CD4-positive, alpha-beta T cell treated with Interleukin-6 for 4 hours (primary cell): ENCODE results near the gene SMPD3.

Experiments
- DNase-seq: peaks from one replicate; pipeline ENCODE4 v3.0.0-alpha.2; 2020; ENCODE audit warnings: mixed read lengths

Gene SMPD3

DNA sequence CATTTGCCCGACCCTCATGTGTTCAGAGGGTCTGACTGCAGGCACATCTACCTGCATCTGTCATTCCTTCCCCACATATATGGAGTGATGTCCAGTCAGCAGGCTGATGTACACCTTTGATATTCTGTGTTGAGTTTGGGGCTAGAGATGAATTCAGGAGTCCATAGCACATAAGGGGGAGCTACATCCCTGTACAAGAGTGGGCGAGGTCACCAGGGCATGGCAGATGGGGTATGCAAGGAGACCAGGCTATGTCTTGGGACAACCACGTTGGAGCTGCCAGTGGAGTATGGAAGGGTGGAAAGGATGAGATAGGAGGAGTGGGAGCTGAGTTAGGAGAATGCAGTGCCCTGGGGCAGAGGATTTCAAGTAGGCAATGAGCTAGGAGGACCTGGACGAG lies 15.0 kb downstream of the SMPD3 start:
- no peak for DNase-seq

DNA sequence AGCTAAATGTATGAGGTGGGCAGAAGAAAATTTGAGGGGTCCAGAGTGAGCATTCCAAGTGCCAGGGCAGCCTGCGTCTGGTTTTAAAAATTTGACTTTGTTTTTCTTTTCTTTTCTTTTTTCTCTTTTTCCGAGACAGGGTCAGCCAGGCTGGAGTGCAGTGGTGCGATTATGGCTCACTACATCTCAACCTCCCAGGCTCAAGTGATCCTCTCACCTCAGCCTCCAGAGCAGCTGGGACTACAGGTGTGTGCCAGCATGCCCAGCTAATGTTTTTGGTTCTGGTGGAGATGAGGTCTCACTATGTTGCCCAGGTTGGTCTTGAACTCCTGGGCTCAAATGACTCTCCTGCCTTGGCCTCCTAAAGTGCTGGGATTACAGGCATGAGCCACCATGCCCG lies 15.6 kb downstream of the SMPD3 start:
- DNase-seq: no peak

DNA sequence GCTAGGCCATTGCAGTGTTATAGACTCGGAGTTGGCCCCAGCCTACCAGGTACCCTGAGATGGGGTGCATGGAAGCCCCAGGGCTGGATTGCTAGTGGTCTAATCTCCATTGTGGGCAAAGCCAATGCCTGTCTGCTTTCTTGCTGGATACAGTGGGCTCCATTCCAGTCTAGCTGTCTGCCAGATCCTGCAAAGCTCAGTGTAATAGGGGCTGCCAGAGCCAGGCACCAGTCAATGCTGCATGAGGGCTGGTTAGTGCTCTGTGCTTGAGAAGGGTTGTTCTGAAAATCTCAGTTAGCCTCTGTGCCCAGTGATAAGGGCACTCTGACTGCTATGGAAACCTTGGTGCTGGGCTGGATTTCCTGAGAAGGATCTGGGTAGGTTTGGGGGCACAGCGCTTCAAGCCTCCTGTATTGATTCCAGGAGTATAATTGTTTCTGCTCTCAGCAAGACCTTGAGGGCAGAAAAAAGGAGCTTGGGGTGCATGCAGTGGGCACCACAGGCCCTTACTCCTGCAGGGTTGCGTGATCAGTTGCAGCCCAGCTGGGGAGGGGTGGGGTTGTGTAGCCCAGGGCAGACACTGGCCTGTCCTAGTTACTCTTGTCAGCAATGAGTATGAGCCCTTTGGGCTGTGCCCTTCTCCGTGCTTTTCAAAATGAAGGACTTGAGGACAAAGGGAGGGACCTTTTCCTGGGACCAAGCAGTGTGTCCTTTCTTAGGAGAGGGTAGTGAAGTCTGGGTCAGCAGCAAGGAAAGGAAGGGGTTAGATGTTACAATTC lies 19.0 kb downstream of the SMPD3 start:
- DNase-seq: no peak

DNA sequence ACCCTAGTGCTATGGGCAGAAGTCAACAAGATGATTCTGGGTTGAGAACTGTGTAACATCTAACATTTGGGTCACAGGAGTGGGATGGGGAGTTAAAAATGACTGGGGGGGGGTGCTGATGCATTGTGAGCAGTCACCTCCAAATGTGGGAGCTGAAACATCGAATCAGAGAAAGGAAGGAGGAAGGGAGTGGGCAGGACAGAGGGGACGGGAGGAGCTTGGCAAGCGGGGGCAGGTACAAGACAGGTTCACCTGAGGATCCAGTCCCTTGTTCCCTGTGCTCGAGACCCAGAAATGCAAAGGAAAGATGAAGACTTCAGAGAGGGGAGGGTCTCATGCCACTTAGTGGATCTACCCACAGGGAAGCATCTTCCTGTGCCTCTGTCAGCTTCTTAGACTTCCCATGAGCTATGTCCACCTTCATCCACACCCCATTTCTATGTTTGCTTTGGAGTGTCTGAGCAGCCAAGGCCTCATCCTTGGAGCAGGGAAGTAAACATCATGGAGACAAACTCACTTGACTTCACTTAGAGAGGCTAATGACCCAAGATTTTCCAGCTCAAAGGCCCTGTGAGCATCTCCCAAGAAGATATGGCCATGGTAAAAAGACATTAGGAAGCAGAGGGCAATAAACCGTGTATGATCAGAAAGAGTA lies 20.5 kb downstream of the SMPD3 start:
- no peak for DNase-seq

DNA sequence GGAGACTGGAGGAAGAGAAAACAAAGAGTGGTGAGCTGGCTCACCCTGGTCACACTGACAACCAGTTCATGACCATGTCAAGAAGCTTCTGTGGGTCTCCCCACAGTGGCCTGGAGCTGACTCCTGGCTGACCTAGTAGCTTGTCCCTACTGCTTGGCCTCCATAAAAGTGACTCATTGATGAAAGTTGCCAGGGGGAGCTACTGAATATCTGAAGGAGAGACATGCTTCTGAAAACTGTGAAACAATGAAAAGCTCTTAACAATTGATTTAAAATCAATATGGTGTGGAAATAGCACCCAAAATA lies 22.0 kb downstream of the SMPD3 start:
- no peak for DNase-seq

DNA sequence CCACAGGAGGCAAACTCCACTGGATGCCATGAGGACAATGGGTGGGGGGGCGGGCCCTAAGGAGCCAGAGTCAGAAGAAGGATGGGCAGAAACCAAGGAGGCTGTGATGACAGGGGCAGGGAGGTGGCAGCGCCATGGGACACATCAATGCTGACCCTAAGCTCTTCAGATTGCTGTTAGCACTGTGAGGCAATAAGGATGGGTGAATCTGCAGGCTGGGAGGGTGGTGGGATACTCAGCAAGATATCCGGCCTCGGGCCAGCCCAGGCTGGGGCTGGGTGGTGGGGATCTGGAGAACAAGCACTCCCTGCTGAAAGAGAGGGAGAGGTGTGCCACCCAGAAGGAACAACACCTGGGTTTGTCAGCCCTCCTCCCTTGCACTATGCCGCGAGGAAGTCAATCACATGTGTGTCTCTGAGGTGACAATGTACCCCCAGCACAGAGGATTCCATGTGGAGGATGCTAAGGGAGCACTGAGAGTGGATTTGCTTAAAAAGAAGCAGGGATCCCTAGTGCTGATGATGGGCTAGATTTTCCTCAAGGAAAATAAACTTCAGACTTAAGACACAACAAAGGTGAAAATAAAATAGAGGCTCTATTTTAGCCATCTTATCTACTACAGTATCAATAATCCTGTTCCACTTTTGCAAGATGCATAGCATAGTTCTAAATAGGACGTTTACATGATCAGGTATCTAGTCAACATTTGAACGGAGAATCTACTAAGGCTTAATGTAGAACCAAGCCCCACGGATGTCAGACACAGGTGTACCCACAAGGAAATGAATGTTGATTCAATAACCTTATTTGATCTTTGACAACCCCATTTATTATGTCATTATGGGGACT lies 22.6 kb downstream of the SMPD3 start:
- DNase-seq: peak; percentile 19

DNA sequence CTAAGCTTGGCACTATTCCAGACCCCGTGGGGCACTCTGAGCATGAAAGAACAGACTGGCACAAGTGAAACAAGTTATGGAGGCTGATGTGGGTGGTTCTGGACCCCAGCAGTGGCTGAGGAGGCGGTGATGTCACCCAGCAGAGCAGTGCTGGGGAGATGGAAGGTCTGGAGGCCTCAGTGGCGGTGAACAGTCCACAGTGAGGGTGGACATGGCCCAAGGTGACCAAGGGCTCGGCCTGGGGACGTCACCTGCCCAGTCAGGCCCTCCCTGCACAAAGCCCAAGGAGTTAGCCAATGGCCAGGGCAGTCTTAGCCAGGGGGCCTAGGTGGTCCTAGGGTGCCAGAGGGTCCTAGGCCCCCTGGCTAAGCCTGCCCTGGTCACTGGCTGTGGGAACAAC lies 24.5 kb downstream of the SMPD3 start:
- DNase-seq: no peak

DNA sequence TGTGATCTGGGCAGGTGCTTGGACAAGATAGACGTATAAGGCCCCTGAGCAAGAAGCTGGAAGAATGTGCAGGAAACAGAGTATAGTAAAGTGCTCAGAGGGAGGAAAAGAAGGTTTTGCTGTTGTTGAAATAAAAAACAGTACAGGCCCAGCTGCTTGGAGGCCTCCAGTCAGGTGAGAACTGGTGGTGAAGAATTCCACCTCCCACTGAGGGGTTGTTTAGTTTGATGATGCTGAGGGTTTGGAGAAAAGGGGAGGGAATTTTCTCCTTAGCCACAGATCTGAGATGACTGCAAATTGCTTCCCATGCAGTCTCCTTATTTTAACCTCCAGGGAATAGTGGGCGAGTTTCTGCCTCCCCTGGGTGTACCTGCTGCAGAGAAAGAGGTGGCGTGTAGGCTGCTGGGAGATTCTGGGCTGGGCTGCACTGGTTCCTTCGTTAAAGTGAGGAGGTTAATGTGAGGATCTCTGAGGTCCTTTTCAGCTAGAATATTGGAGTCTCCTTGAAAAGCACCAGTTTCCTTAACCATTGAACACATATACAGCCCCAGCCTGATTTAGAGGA lies 25.8 kb downstream of the SMPD3 start:
- no peak for DNase-seq

DNA sequence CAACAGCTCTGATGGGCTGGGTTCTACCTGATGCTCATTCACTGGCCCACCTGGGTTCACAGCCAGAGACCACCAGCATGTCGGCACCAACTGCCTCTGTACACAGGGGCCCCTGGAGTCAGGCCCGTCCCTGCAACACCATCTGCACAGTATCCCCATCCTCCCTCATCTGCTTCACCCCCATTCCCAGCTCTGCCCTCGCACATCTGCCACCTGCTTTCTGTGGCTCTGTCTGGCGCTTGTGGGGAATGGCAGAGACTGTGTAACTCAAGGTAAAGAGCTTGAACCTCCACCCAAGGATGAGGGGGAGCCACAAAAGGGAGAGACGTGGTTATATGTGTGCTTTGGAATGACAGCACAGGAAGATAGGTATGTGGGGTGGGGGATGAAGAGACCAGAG lies 27.2 kb downstream of the SMPD3 start:
- DNase-seq: no peak

DNA sequence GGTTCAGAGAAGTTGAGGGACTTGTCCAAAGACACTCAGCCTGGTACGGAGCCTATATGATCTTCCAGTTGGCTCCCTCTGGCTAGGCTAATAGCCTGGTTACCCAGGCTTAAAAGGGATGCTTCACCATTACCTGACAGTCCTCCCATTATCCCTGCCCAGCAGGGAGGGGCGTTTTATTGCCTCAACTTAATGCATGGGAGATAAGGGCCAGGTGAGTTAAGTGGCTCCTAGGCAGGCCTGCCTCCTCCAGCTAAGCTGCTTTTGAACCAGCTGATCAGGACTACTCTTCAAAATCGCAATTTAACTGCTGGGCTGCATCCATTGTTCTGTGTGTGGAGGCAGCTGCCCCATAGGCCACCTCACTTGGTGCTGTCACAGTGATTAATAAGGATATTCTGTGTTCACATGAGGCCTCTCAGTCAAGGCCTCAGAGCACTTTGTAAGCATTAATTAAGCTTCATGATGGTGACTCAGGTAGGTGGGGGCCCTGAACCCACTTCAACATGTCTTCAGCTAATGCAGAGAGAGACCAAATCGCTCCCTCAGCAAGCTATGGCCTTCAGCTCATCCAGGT lies 27.9 kb downstream of the SMPD3 start:
- DNase-seq: no peak

DNA sequence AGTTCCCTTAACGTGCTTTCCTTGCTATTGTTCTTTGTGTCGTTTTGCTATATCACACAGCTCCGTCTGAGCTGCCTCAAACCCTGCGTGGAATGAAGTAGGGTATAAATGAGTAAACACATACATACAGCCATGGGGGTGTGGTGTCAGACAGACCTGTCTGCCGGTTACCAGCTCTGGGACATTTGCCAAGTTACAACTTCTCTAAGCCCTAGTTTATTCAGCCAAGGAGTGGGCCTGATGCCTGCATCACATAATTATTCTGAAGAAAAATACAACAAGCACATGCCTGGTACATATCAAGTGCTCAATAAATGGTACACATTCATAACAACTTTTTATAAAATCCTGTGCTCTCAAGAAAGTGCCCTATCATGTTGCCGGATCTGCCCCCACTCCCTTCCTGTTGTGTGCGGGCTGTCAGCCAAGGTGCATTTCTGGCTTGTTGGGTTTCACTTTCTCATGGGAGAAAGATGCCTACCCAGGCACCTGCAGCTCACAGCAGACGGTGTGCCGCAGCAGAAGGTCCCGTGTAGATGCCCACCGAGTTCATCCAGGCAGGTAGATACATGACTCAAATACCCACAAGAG lies 30.5 kb downstream of the SMPD3 start:
- DNase-seq: peak; percentile 89

DNA sequence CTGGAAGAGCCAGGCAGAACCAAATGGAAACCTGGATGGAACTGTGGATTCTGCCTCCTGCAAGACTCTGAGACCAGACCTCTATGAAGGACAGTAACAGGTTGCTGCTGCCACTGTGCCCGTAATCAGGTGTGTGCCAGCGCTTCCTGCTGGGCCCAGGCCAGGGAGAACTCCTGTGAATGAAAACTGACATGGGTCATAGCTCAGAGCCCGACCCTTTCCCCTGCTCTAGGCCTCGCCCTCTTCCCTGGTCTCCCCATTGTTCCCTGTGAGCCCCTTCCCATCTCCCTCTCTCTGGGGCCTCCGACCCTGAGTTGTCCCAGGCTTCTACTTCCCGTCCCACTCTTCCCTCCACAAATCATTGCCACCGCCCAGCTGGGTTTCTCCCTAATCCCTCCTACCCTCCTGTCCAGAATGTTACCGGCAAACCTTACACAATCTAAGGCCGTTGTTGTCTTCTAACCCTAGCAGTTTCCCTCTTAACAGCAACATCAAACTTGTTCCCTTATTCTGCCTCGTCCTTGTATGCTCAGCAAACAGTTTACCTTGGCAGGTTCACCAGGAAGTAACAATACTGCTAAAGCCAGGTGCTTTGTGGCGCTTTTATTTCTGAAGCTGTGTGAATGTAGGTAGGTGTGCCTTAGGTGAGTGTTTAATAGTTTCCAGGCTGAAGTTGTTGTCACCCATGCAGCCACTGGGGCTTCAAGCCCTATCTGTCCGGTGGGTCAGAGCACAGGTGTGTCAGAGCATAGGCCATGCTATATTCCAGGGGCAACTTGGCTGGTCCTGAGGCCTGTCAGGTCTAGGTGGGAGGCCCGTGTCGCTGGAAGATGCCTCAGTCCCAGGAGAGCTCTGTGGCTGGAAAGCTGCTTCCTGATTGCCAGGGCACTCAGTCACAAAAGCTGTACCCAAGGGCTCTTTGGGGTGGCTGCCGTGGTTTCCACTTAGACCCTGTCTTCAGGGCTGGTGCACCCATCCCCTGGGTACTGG lies 32.0 kb downstream of the SMPD3 start:
- peak; percentile 21 for DNase-seq

DNA sequence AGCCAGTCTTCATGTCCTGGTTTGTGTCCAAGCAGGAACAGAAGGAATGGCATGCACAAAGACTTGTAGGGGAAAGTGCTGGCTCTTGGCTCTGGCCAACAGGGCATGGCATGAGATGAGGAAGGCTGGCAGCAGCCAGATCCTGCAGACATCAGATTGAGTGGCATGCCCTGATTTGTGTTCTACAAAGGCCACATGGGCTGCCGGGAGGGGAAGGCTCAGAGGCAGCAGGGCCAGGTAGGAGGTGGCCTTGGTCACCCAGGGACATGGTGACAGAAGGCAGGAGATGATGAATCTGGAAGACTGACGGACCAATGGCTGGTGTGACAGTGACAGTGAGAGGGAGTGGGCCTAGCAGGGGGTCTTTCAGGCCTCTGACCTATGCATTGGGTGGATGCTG lies 33.7 kb downstream of the SMPD3 start:
- DNase-seq: no peak

DNA sequence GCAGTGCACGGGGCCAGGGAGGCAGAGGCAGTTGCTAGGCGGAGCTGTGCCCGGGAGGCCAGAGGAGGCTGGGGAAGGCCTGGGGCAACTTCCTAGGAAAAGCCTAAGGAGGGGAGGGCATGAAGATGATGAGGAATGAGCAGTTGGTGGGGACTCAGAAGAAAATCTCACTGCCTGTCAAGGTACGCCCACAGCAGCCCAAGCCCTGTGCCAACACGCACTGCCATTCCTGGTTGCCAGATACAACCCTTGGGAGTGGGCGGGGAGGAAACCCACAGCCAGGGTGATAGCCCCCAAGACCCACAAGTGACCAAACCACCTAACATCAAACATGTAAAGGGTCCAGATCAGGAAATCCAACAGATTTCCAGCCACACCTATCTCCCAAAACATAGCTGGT lies 36.2 kb downstream of the SMPD3 start:
- DNase-seq: no peak

DNA sequence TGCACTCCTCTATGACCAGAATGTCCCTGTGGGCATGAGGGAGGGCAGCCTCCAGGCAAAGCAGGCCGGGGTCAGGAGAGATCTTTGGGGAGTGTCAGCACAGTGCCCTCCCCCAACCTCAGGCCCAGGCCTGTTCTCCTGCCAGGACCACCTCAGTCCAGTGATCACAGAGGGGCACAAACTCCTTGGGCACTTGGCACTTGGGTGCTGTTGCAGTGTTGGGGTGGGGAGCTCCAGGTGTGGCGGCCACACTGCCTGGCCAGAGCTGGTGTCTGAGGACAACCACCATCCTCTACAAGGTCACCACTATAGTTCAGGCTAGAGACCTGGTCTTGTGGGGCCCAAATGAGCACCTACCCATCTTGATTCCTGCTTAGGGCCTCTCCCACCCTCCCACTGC lies 37.2 kb downstream of the SMPD3 start:
- DNase-seq: no peak

DNA sequence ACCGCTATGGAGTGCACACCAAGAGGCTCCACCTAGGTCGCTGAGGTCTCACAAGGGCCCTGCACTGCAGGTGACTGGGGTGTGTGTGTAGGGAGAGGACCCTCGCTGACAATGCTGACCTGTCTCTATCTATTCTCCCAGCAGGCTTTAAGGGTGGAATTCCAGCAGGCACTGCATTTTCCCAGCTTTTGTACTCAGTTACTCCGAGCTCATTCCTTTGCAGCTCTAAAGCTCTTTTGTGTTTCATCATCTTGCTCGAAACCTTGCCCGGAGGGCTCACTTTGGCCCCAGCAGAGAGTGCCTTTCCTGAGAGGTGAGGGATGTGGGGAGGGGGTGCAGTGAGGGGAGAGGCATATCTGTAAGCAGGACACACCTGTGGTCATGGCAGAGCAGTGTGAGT lies 39.3 kb downstream of the SMPD3 start:
- no peak for DNase-seq

DNA sequence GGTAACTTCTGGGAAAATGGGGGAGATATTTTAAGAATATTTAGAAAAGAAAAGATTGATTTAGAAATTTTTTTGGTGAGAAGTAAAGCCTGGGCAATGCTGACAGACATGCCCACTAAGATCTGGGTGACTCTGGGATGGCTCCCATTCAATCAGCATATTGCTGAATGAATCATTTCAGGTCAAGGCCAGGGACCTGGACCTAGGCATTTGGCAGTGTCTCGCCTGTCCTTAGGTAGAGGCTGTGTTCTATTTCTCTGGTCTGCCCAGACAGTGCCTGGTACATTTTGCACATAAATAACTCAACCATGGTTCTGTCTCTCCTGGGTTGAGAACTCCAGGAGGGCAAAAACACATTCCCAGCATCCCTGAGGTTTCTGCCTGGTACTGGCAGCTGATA lies 39.9 kb downstream of the SMPD3 start:
- no peak for DNase-seq

DNA sequence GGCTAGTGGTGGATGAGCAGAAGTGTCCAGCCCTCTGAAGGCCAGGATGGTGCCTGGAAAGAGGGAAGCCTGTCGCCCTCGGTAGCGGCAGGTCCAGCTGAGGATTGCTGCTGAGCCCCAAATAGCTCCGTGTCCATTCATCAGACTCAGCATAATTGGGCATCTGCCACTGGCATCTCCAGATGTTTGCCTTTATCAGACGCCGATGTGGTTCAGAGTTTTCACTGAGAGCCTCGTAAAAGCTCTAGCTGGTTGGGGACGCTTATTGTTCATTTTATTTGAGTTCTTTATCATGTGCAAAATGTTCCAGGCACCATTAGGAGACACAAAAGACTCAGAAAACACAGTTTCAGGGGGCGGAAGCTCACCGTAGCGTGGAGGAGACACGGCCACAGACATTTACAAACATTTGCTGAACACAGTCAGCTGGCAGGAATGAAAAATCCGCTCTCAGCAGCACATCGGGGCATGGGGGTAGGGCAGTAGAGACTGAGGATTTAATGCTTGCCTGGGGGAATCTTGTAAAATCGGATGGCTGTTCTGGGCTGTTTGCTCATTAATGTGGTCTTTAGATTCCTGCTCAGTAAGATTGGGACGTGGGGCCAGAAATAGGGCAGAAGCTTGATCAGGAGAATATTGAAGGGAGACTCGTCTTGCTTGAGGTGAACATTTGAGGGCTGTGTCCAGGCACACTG lies 41.7 kb downstream of the SMPD3 start:
- DNase-seq: no peak

DNA sequence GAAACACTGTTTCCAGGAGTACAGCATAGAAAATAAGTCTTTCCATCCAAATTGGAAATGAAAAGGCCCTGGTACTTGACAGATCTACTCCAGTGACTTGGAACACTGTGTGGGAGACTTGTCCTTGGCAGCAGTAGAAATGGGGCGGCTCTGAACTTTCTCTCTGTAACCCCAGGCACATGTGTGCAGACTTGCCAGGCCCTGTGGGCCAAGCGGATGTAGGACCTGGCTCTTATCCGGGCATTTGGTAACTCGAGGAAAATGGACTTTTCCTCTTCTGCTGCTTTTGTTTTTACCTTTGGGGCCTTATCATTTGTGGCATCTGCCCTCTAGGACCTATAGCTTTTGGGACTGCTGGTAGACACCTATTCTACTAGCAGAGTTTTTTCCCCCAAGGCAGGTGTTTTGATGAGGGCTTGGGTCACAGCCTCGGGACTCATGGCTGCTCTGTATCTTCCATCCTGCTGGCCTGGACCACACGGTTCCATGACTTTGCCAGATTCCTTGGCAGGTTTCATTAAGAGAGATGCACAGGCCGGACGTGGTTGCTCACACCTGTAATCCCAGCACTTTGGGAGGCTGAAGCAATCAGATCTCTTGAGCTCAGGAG lies 43.5 kb downstream of the SMPD3 start:
- DNase-seq: no peak

DNA sequence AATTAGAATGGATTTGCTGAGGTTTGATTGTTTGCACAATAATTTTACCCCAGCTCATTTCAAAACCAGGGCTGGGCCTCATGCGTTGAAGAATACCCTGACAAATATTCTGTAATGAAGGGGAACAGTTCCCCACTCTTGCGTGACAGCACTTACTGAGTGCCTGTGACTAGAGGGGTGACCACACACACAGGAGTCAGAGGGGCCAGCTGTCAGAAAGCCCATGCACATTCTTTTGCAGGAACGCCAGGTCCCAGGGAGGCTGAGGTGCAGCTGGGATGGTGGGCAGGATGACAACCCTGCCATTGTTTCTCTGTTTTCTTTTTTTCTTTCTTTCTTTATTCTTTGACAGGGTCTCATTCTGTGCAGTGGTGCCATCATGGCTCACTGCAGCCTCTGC lies 44.6 kb downstream of the SMPD3 start:
- DNase-seq: no peak

DNA sequence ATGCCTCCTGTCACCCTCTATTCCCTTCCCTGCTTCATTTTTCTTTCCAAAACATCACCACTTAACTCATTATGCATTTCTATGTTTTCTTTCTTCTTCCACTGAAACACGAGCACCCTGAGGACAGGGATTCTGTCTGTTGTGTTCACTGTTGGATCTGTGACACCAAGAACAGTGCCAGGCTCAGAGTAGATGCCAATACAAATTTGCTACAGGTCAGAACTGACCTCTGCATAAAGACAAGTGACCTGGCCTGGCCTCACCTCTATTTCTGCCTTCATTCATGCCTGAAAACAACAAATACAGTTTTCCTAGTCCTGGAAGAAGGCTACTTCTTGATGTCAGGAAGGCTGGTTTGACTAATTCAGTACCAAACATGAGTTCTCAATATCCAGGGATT lies 45.1 kb downstream of the SMPD3 start:
- no peak for DNase-seq
